ENCODE data around the gene RELL1.

RELL1 gene

GRCh38 chr4:37601531-37601930 is 84.6 kb downstream of the RELL1 start:
- Mint-ChIP-seq H3K9me3 (no peaks in the 10 kb centered on the region), H3K4me3 (no peak overlapping the region), H3K27ac (peak overlapping the region; percentile 60), H3K36me3 (no peaks in the 10 kb centered on the region), H3K4me1 (peaks cover 13% of the 10 kb centered on the region), H3K27me3 (peaks cover 4% of the 10 kb centered on the region)
- CTCF ChIA-PET = interaction anchor here (0.7 to 4.4 kb wide), 9 partner anchors 12 to 407 kb away, joined by 3 to 18 read pairs (median 4); no protein-coding TSS in a partner anchor
- no peak for DNase-seq

GRCh38 chr4:37599092-37599790 is 86.9 kb downstream of the RELL1 start:
- no peak for DNase-seq
- Mint-ChIP-seq H3K4me3 (no peak overlapping the region), H3K27me3 (no peaks in the 10 kb centered on the region), H3K36me3 (no peaks in the 10 kb centered on the region), H3K4me1 (peaks cover 7% of the 10 kb centered on the region), H3K9me3 (no peaks in the 10 kb centered on the region), H3K27ac (no peak overlapping the region)
- CTCF ChIA-PET = interaction anchor here (1.2 kb wide), 1 partner anchor 181 kb away, joined by 3 read pairs; no protein-coding TSS in a partner anchor

GRCh38 chr4:37597034-37597433 is 89.1 kb downstream of the RELL1 start:
- no peak overlapping the region for H3K4me3 Mint-ChIP-seq
- no peak overlapping the region for H3K27ac Mint-ChIP-seq
- CTCF ChIA-PET = no interaction called here

GRCh38 chr4:37595875-37596680 is 90.1 kb downstream of the RELL1 start:
- Mint-ChIP-seq H3K27ac (no peak overlapping the region), H3K36me3 (no peaks in the 10 kb centered on the region), H3K27me3 (no peaks in the 10 kb centered on the region), H3K4me1 (peaks cover 3% of the 10 kb centered on the region), H3K9me3 (no peaks in the 10 kb centered on the region), H3K4me3 (no peak overlapping the region)
- CTCF ChIA-PET = no interaction called here
- no peak for DNase-seq

More at GRCh38 chr4:37597034-37597433, 89.1 kb downstream of the RELL1 start:
- Mint-ChIP-seq H3K9me3 (no peaks in the 10 kb centered on the region), H3K27me3 (no peaks in the 10 kb centered on the region), H3K36me3 (no peaks in the 10 kb centered on the region), H3K4me1 (peaks cover 3% of the 10 kb centered on the region)
- DNase-seq = no peak

- CTCF ChIA-PET = interaction anchor here (1.1 to 1.4 kb wide), 3 partner anchors 10 to 203 kb away, joined by 3 to 9 read pairs (median 3); no protein-coding TSS in a partner anchor
- Mint-ChIP-seq H3K27me3 (no peaks in the 10 kb centered on the region), H3K4me3 (no peak overlapping the region), H3K4me1 (peaks cover 3% of the 10 kb centered on the region), H3K27ac (no peak overlapping the region), H3K9me3 (no peaks in the 10 kb centered on the region), H3K36me3 (peaks cover 2% of the 10 kb centered on the region)
- no peak for DNase-seq
These were observed 92.1 kb downstream of the RELL1 start for GRCh38 chr4:37594099-37594498.

- Mint-ChIP-seq H3K4me1 (no peaks in the 10 kb centered on the region), H3K27ac (no peak overlapping the region), H3K4me3 (no peak overlapping the region), H3K27me3 (peaks cover 3% of the 10 kb centered on the region), H3K9me3 (no peaks in the 10 kb centered on the region), H3K36me3 (peaks cover 2% of the 10 kb centered on the region)
- DNase-seq = no peak
- CTCF ChIA-PET = interaction anchor here (1.5 kb wide), 1 partner anchor 12 kb away, joined by 5 read pairs; no protein-coding TSS in a partner anchor
These were observed 94.8 kb downstream of the RELL1 start for GRCh38 chr4:37591349-37591748.

GRCh38 chr4:37590016-37590415 is 96.2 kb downstream of the RELL1 start:
- CTCF ChIA-PET = interaction anchor here (0.8 to 1.5 kb wide), 2 partner anchors 13 to 136 kb away, joined by 3 to 5 read pairs; a partner anchor contains a TSS
- H3K27ac Mint-ChIP-seq = no peak overlapping the region
- H3K36me3 Mint-ChIP-seq = peaks cover 2% of the 10 kb centered on the region
- no peaks in the 10 kb centered on the region for H3K9me3 Mint-ChIP-seq
- no peak overlapping the region for H3K4me3 Mint-ChIP-seq
- DNase-seq = no peak
- no peaks in the 10 kb centered on the region for H3K4me1 Mint-ChIP-seq
- H3K27me3 Mint-ChIP-seq = peaks cover 3% of the 10 kb centered on the region

- peaks cover 2% of the 10 kb centered on the region for H3K36me3 Mint-ChIP-seq
- DNase-seq = no peak
- CTCF ChIA-PET = no interaction called here
- H3K27ac Mint-ChIP-seq = no peak overlapping the region
- H3K9me3 Mint-ChIP-seq = no peaks in the 10 kb centered on the region
- no peak overlapping the region for H3K4me3 Mint-ChIP-seq
- peaks cover 10% of the 10 kb centered on the region for H3K4me1 Mint-ChIP-seq
- peaks cover 17% of the 10 kb centered on the region for H3K27me3 Mint-ChIP-seq
These were observed 98.0 kb downstream of the RELL1 start for GRCh38 chr4:37588150-37588549.

- CTCF ChIA-PET = no interaction called here
- Mint-ChIP-seq H3K27me3 (peaks cover 17% of the 10 kb centered on the region), H3K4me3 (no peak overlapping the region), H3K4me1 (peaks cover 10% of the 10 kb centered on the region), H3K27ac (no peak overlapping the region), H3K9me3 (peaks cover 5% of the 10 kb centered on the region), H3K36me3 (peaks cover 2% of the 10 kb centered on the region)
- no peak for DNase-seq
These were observed 100.0 kb downstream of the RELL1 start for GRCh38 chr4:37586194-37586593.

- H3K36me3 Mint-ChIP-seq = peaks cover 3% of the 10 kb centered on the region
- H3K4me1 Mint-ChIP-seq = peaks cover 10% of the 10 kb centered on the region
- peaks cover 11% of the 10 kb centered on the region for H3K9me3 Mint-ChIP-seq
- no peak overlapping the region for H3K27ac Mint-ChIP-seq
- no peak overlapping the region for H3K4me3 Mint-ChIP-seq
- CTCF ChIA-PET = no interaction called here
- no peak for DNase-seq
- peaks cover 26% of the 10 kb centered on the region for H3K27me3 Mint-ChIP-seq
These were observed 101.6 kb downstream of the RELL1 start for GRCh38 chr4:37584493-37585060.

GRCh38 chr4:37584071-37584470 is 102.1 kb downstream of the RELL1 start:
- peaks cover 26% of the 10 kb centered on the region for H3K27me3 Mint-ChIP-seq
- H3K4me3 Mint-ChIP-seq = no peak overlapping the region
- H3K36me3 Mint-ChIP-seq = peaks cover 3% of the 10 kb centered on the region
- no peak for DNase-seq
- CTCF ChIA-PET = no interaction called here
- H3K4me1 Mint-ChIP-seq = peaks cover 10% of the 10 kb centered on the region
- H3K27ac Mint-ChIP-seq = no peak overlapping the region
- H3K9me3 Mint-ChIP-seq = peaks cover 11% of the 10 kb centered on the region

GRCh38 chr4:37573566-37573965 is 112.6 kb downstream of the RELL1 start:
- H3K4me3 Mint-ChIP-seq = no peak overlapping the region
- H3K9me3 Mint-ChIP-seq = no peaks in the 10 kb centered on the region
- H3K36me3 Mint-ChIP-seq = no peaks in the 10 kb centered on the region
- no peaks in the 10 kb centered on the region for H3K4me1 Mint-ChIP-seq
- no peak for DNase-seq
- CTCF ChIA-PET = no interaction called here
- no peak overlapping the region for H3K27ac Mint-ChIP-seq
- H3K27me3 Mint-ChIP-seq = no peaks in the 10 kb centered on the region

GRCh38 chr4:37568489-37568888 is 117.7 kb downstream of the RELL1 start:
- no peak overlapping the region for H3K4me3 Mint-ChIP-seq
- no peak for DNase-seq
- no peaks in the 10 kb centered on the region for H3K36me3 Mint-ChIP-seq
- H3K27ac Mint-ChIP-seq = no peak overlapping the region
- H3K4me1 Mint-ChIP-seq = peaks cover 2% of the 10 kb centered on the region
- no peaks in the 10 kb centered on the region for H3K9me3 Mint-ChIP-seq
- CTCF ChIA-PET = interaction anchor here (1.2 to 6.9 kb wide), 2 partner anchors 34 to 116 kb away, joined by 5 to 40 read pairs; a partner anchor contains a TSS
- no peaks in the 10 kb centered on the region for H3K27me3 Mint-ChIP-seq

- no peak overlapping the region for H3K4me3 Mint-ChIP-seq
- H3K9me3 Mint-ChIP-seq = no peaks in the 10 kb centered on the region
- no peak for DNase-seq
- no peaks in the 10 kb centered on the region for H3K27me3 Mint-ChIP-seq
- CTCF ChIA-PET = interaction anchor here (6.9 kb wide), 1 partner anchor 115 kb away, joined by 40 read pairs; a partner anchor contains a TSS
- H3K36me3 Mint-ChIP-seq = no peaks in the 10 kb centered on the region
- peaks cover 2% of the 10 kb centered on the region for H3K4me1 Mint-ChIP-seq
- H3K27ac Mint-ChIP-seq = no peak overlapping the region
These were observed 118.3 kb downstream of the RELL1 start for GRCh38 chr4:37567836-37568235.
